AG09309 (cell line): Measurements from ENCODE around the gene TMEM132D.
"Not testable (repeated sequence)": the region's sequence is repeated elsewhere in the genome, so short reads cannot be mapped to it uniquely, and the experiment has no call there.

Experiments
- DNase-seq: peaks from one replicate; pipeline ENCODE4 v3.0.0-alpha.2; 2010; ENCODE audit warnings: low read depth
- H3K4me3 ChIP-seq: 2 replicates; pipeline ENCODE4 v1.5.1; 2011; ENCODE audit warnings: mild to moderate bottlenecking, low read depth, low read length, moderate library complexity; ENCODE audit not compliant: control insufficient read depth
- CTCF ChIP-seq: IDR thresholded peaks from 2 replicates; pipeline ENCODE4 v1.5.1; 2011; ENCODE audit warnings: mild to moderate bottlenecking, low read depth, low read length, inconsistent platforms; ENCODE audit not compliant: insufficient read depth, control insufficient read depth; ENCODE audit errors: missing control alignments

TMEM132D gene

GRCh38 chr12:129052373-129052772 lies 851.5 kb downstream of the TMEM132D start:
- H3K4me3 ChIP-seq, result no peak overlapping the region
- no peak for TF ChIP-seq CTCF
- DNase-seq, result no peak

GRCh38 chr12:129049917-129050316 lies 853.9 kb downstream of the TMEM132D start:
- no peak for TF ChIP-seq CTCF
- no peak for DNase-seq
- H3K4me3 ChIP-seq, result no peak overlapping the region

- DNase-seq, H3K4me3 ChIP-seq: not testable (repeated sequence)
Observed at GRCh38 chr12:129043334-129043733, 860.5 kb downstream of the TMEM132D start.

- H3K4me3 ChIP-seq, result no peak overlapping the region
- no peak for DNase-seq
- TF ChIP-seq CTCF, result no peak
Observed at GRCh38 chr12:129036135-129036534, 867.7 kb downstream of the TMEM132D start.

- H3K4me3 ChIP-seq, result no peak overlapping the region
- TF ChIP-seq CTCF, result no peak
- no peak for DNase-seq
Observed at GRCh38 chr12:129034558-129035289, 869.1 kb downstream of the TMEM132D start.

GRCh38 chr12:129028844-129029243 lies 875.0 kb downstream of the TMEM132D start:
- H3K4me3 ChIP-seq, result no peak overlapping the region
- no peak for DNase-seq
- no peak for TF ChIP-seq CTCF

GRCh38 chr12:129025055-129025454 lies 878.8 kb downstream of the TMEM132D start:
- DNase-seq, result no peak
- no peak for TF ChIP-seq CTCF
- H3K4me3 ChIP-seq, result no peak overlapping the region
